SK-N-MC (cell line): ENCODE data around the gene SNAPC2.
"Not testable (repeated sequence)": the region's sequence is repeated elsewhere in the genome, so short reads cannot be mapped to it uniquely, and the experiment has no call there.

Experiments
- DNase-seq: peaks from one replicate; pipeline ENCODE4 v3.0.0-alpha.2; 2011; ENCODE audit warnings: low read depth, low spot score
- H3K27ac ChIP-seq: fragments of 200-600 bp; sonication (generic); 2 replicates; pipeline ENCODE4 v1.5.1; 2016; ENCODE audit warnings: mixed run types
- H3K36me3 ChIP-seq: fragments of 200-600 bp; sonication (generic); 2 replicates; pipeline ENCODE4 v1.6.1; 2017; ENCODE audit warnings: antibody characterized with exemption, low read length, mixed read lengths; ENCODE audit not compliant: insufficient read depth
- H3K4me3 ChIP-seq: fragments of 200-600 bp; sonication (generic); 2 replicates; pipeline ENCODE4 v1.5.1; 2016
- H3K9ac ChIP-seq: fragments of 200-600 bp; sonication (generic); 2 replicates; pipeline ENCODE4 v1.8.0; 2017; ENCODE audit warnings: mixed run types, mixed read lengths; ENCODE audit not compliant: insufficient read length
- H3K9me3 ChIP-seq: fragments of 200-600 bp; sonication (generic); 2 replicates; pipeline ENCODE4 v1.6.1; 2017; ENCODE audit warnings: low read depth, mild to moderate bottlenecking, antibody characterized with exemption, low read length, moderate library complexity, mixed read lengths
- EZH2 ChIP-seq: fragments of 200-600 bp; sonication (generic); IDR thresholded peaks from one replicate; pipeline ENCODE4 v1.6.1; 2017; ENCODE audit warnings: antibody characterized with exemption
- FOXP2 ChIP-seq: optimal IDR thresholded peaks from 2 replicates; pipeline ENCODE3; 2011; ENCODE audit warnings: mild to moderate bottlenecking, moderate library complexity; ENCODE audit not compliant: insufficient read depth; ENCODE audit errors: extremely low read length, control extremely low read depth
- POLR2AphosphoS5 ChIP-seq: IDR thresholded peaks from 2 replicates; pipeline ENCODE4 v1.6.1; 2012; ENCODE audit warnings: mild to moderate bottlenecking, low read depth, low read length, borderline replicate concordance

Gene SNAPC2

GRCh38 chr19:7887408-7888144 is 32.6 kb upstream of the SNAPC2 start:
- no peak for TF ChIP-seq POLR2AphosphoS5
- Histone ChIP-seq H3K36me3 (no peaks in the 10 kb centered on the region), H3K9ac (no peak overlapping the region), H3K27ac (no peak overlapping the region), H3K9me3 (no peaks in the 10 kb centered on the region), H3K4me3 (no peak overlapping the region)
- DNase-seq, result no peak

GRCh38 chr19:7888145-7888825 is 31.9 kb upstream of the SNAPC2 start, which contains the start of gene LRRC8E:
Gene LRRC8E, plus strand, starts transcription at chr19:7888510. Its CDS starts 7,094 bp downstream, at chr19:7895604.
- Histone ChIP-seq H3K9ac (peak within 1 kb of the TSS; percentile 55), H3K27ac (no peak within 1 kb of the TSS), H3K9me3 (no peaks in the 10 kb centered on the region), H3K36me3 (no peaks in the 10 kb centered on the region), H3K4me3 (peak within 1 kb of the TSS; percentile 75)
- DNase-seq, result no peak
- TF ChIP-seq FOXP2, result no peak
- no peak; the same call in 1 of the 2 replicates for TF ChIP-seq POLR2AphosphoS5
- no peak for TF ChIP-seq EZH2

DNA sequence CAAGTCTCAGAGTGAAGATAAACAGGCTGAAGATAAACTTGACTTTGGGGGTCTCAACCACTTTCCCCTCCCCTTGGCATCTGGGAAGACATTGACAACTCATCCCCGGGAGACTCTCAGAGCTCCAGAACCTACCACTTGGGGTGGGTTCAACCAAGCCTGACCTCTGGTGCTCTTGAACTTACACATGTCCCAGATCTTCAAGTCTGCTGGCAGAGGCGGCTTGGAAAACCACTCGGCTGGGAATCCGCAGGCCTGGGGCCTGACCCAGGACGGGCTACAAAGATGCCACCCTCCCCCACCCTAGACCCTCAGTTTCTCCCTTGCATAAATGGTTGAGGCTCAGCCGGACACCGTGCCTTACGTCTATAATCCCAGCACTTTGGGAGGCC is 31.3 kb upstream of the SNAPC2 start:
- H3K36me3 ChIP-seq, result no peaks in the 10 kb centered on the region
- no peak for DNase-seq
- TF ChIP-seq FOXP2 (no peak), POLR2AphosphoS5 (no peak), EZH2 (no peak)
- no peaks in the 10 kb centered on the region for H3K9me3 ChIP-seq
- peak overlapping the region; percentile 55 for H3K9ac ChIP-seq
- H3K27ac ChIP-seq, result no peak overlapping the region
- peak overlapping the region; percentile 75 for H3K4me3 ChIP-seq

- H3K27ac ChIP-seq, result not testable (repeated sequence)
Measured at GRCh38 chr19:7893362-7894101, 26.6 kb upstream of the SNAPC2 start.

DNA sequence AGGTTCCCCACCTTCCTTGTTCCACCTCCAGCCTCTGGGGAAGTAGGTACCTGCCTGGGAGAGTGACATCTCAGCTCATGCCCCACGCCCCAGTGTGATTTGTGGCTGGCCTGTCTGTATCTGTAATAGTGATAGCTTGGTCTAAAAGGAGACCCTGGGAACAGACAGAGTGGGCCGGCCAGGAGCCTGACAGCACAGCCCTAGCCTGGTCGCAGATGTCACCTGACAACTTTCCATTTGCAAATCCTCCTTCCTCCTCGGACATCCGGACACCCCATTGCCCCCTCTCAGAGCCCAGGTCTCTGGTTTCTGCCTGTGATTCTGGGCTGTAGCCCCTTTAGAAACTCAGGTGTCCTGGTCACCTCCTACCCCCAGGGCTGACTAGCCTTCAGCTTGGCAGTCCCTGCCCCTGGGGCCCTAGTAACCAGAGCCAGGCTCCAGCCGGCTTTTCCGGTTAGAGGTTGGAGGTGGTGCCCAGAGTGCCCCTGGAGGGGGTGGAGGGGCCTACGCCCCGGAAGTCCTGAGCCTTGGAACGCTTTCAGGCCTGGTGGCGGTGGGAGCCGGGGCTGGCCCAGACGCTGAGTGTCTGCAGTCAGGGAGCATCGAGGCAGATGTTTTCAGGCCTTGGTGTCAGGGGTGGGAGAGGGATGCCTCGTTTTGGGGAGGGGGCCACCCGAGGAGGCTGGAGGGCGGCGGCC is 25.4 kb upstream of the SNAPC2 start:
- H3K9ac ChIP-seq, result no peak overlapping the region
- DNase-seq, result no peak
- H3K27ac ChIP-seq, result no peak overlapping the region
- TF ChIP-seq EZH2 (no peak), POLR2AphosphoS5 (no peak), FOXP2 (no peak)
- no peaks in the 10 kb centered on the region for H3K9me3 ChIP-seq
- H3K36me3 ChIP-seq, result no peaks in the 10 kb centered on the region
- H3K4me3 ChIP-seq, result no peak overlapping the region

More at GRCh38 chr19:7893362-7894101, 26.6 kb upstream of the SNAPC2 start:
- DNase-seq, H3K4me3 ChIP-seq, H3K9me3 ChIP-seq, H3K36me3 ChIP-seq, H3K9ac ChIP-seq: not testable (repeated sequence)

- no peak overlapping the region for H3K4me3 ChIP-seq
Measured at GRCh38 chr19:7895565-7895964, 24.6 kb upstream of the SNAPC2 start.

DNA sequence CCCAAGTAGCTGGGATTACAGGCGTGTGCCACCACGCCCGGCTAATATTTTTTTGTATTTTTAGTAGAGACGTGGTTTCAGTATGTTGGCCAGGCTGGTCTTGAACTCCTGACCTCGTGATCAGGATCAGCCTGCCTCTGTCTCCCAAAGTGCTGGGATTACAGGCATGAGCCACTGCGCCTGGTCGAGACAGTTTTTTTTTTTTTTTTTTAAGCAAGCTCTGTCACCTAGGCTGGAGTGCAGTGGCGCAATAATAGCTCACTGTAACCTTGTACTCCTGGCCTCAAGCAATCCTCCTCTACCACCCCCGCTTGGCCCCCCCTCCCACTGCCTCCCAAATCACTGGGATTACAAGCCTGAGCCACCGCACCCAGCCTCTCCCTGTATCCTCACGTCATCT is 22.8 kb upstream of the SNAPC2 start:
- Histone ChIP-seq H3K9me3 (no peaks in the 10 kb centered on the region), H3K9ac (no peak overlapping the region), H3K36me3 (no peaks in the 10 kb centered on the region), H3K4me3 (no peak overlapping the region), H3K27ac (no peak overlapping the region)
- DNase-seq, result no peak
- TF ChIP-seq POLR2AphosphoS5 (no peak), FOXP2 (no peak), EZH2 (no peak)

More at GRCh38 chr19:7895565-7895964, 24.6 kb upstream of the SNAPC2 start:
- no peak for DNase-seq
- TF ChIP-seq FOXP2, result no peak
- TF ChIP-seq EZH2, result no peak
- no peak for TF ChIP-seq POLR2AphosphoS5
- no peaks in the 10 kb centered on the region for H3K36me3 ChIP-seq
- no peaks in the 10 kb centered on the region for H3K9me3 ChIP-seq
- H3K9ac ChIP-seq, result no peak overlapping the region
- H3K27ac ChIP-seq, result no peak overlapping the region

- Histone ChIP-seq H3K9ac (no peak overlapping the region), H3K27ac (no peak overlapping the region), H3K9me3 (no peaks in the 10 kb centered on the region), H3K36me3 (no peaks in the 10 kb centered on the region), H3K4me3 (no peak overlapping the region)
- no peak for DNase-seq
- TF ChIP-seq FOXP2, result no peak
- TF ChIP-seq POLR2AphosphoS5, result no peak
- TF ChIP-seq EZH2, result no peak
Measured at GRCh38 chr19:7898967-7899366, 21.2 kb upstream of the SNAPC2 start.
